GM23338 (cell line): ENCODE results near the gene RNF207. TPM values are rescaled to one million over a fixed set of nuclear protein-coding genes. Genes with fewer than 3 reads are reported as not detected.

Experiments used
- ATAC-seq: fragments of 200-7000 bp; cut with Tn5 transposase; 3 replicates; pipeline ENCODE4 v1.9.1; 2020
- DNase-seq: peaks from one replicate; pipeline ENCODE4 v3.0.0-alpha.2; 2015; ENCODE audit warnings: low spot score
- H2AFZ ChIP-seq: fragments of 200-600 bp; sonication (generic); 2 replicates; pipeline ENCODE4 v1.8.0; 2016; ENCODE audit warnings: antibody characterized with exemption, mild to moderate bottlenecking, moderate library complexity
- H3F3A ChIP-seq: fragments of 200-600 bp; sonication (generic); replicated peaks from 2 replicates; pipeline ENCODE4 v1.8.0; 2017; ENCODE audit warnings: antibody characterized with exemption, mixed run types, low read depth
- H3K27ac ChIP-seq: fragments of 200-600 bp; sonication (generic); 2 replicates; pipeline ENCODE4 v1.6.1; 2016; ENCODE audit warnings: low read depth
- H3K27me3 ChIP-seq: fragments of 200-600 bp; sonication (generic); 2 replicates; pipeline ENCODE4 v1.8.0; 2016; ENCODE audit warnings: mild to moderate bottlenecking, mixed run types, moderate library complexity; ENCODE audit not compliant: insufficient read depth
- H3K36me3 ChIP-seq: fragments of 200-600 bp; sonication (generic); 2 replicates; pipeline ENCODE4 v1.8.0; 2016; ENCODE audit warnings: mild to moderate bottlenecking; ENCODE audit not compliant: insufficient read depth
- H3K4me1 ChIP-seq: fragments of 200-600 bp; sonication (generic); 2 replicates; pipeline ENCODE4 v1.8.0; 2016; ENCODE audit warnings: mild to moderate bottlenecking, moderate library complexity; ENCODE audit not compliant: insufficient read depth
- H3K4me2 ChIP-seq: fragments of 200-600 bp; sonication (generic); 2 replicates; pipeline ENCODE4 v1.7.1; 2017; ENCODE audit warnings: mixed run types
- H3K4me3 ChIP-seq: fragments of 200-600 bp; sonication (generic); 2 replicates; pipeline ENCODE4 v1.6.1; 2016; ENCODE audit warnings: mixed run types
- H3K79me2 ChIP-seq: fragments of 200-600 bp; sonication (generic); replicated peaks from 2 replicates; pipeline ENCODE4 v1.8.0; 2017; ENCODE audit warnings: mild to moderate bottlenecking; ENCODE audit not compliant: insufficient read depth
- H3K9me2 ChIP-seq: fragments of 200-600 bp; sonication (generic); 2 replicates; pipeline ENCODE4 v1.8.0; 2017; ENCODE audit not compliant: insufficient read depth
- H4K20me1 ChIP-seq: fragments of 200-600 bp; sonication (generic); replicated peaks from 2 replicates; pipeline ENCODE4 v1.8.0; 2017; ENCODE audit warnings: mild to moderate bottlenecking; ENCODE audit not compliant: insufficient read depth
- H3K27ac Mint-ChIP-seq: 2 replicates; pipeline ENCODE4 v1.8.0; 2020; ENCODE audit warnings: inconsistent platforms, mild to moderate bottlenecking, moderate library complexity, mixed read lengths
- H3K27me3 Mint-ChIP-seq: 3 replicates; pipeline ENCODE4 v1.8.0; 2022; ENCODE audit warnings: low read depth, mild to moderate bottlenecking, moderate library complexity, mixed read lengths, inconsistent platforms; ENCODE audit not compliant: insufficient read depth, poor library complexity
- H3K36me3 Mint-ChIP-seq: 3 replicates; pipeline ENCODE4 v1.8.0; 2021; ENCODE audit warnings: low read depth, mild to moderate bottlenecking, inconsistent platforms, moderate library complexity, mixed read lengths
- H3K4me1 Mint-ChIP-seq: 3 replicates; pipeline ENCODE4 v1.8.0; 2020; ENCODE audit warnings: mild to moderate bottlenecking, inconsistent platforms, mixed read lengths
- H3K4me3 Mint-ChIP-seq: 3 replicates; pipeline ENCODE4 v1.8.0; 2021; ENCODE audit warnings: moderate library complexity, mild to moderate bottlenecking, inconsistent platforms, mixed read lengths
- H3K9me3 Mint-ChIP-seq: 3 replicates; pipeline ENCODE4 v1.8.0; 2020; ENCODE audit warnings: moderate library complexity, mild to moderate bottlenecking, inconsistent platforms, mixed read lengths
- EZH2 ChIP-seq: fragments of 200-600 bp; sonication (generic); IDR thresholded peaks from one replicate; pipeline ENCODE4 v1.8.0; 2017; ENCODE audit warnings: antibody characterized with exemption, mild to moderate bottlenecking, low read depth; ENCODE audit not compliant: unreplicated experiment
- EZH2phosphoT487 ChIP-seq: fragments of 200-600 bp; sonication (generic); IDR thresholded peaks from one replicate; pipeline ENCODE4 v1.8.1; 2018; ENCODE audit warnings: antibody characterized with exemption; ENCODE audit not compliant: unreplicated experiment
- JUNB ChIP-seq: IDR thresholded peaks from one replicate; pipeline ENCODE4 v1.6.1; 2016; ENCODE audit warnings: antibody characterized with exemption; ENCODE audit not compliant: unreplicated experiment
- POLR2AphosphoS5 ChIP-seq: IDR thresholded peaks from 2 replicates; pipeline ENCODE4 v1.6.1; 2016; ENCODE audit warnings: antibody characterized with exemption, low read depth
- REST ChIP-seq: IDR thresholded peaks from one replicate; pipeline ENCODE4 v1.6.1; 2018; ENCODE audit warnings: antibody characterized with exemption; ENCODE audit not compliant: unreplicated experiment
- STAT1 ChIP-seq: IDR thresholded peaks from one replicate; pipeline ENCODE4 v1.6.1; 2016; ENCODE audit warnings: antibody characterized with exemption; ENCODE audit not compliant: unreplicated experiment
- ZNF331 ChIP-seq: fragments of 250-450 bp; sonication (Bioruptor Pico); IDR thresholded peaks from 2 replicates; pipeline ENCODE4 v1.5.0; 2020; ENCODE audit warnings: low read depth, mild to moderate bottlenecking, moderate library complexity
- long read RNA-seq: library from polyadenylated mRNA; unstranded; transcript quantifications from one replicate; pipeline ENCODE4 v2.0.0, GENCODE V29; 2020; ENCODE audit not compliant: unreplicated experiment
- polyA plus RNA-seq: library from polyadenylated mRNA; unstranded; fragments of >200 nt; fragmentation: Nextera tagmentation; extraction: Ambion mirVana; gene quantifications from 2 replicates; pipeline ENCODE4 v1.2.1, GENCODE V29; 2016
- total RNA-seq: library from RNA; depleted of rRNA; stranded (reverse); fragments of >200 nt; shearing (Covaris generic); gene quantifications from 2 replicates; pipeline ENCODE4 v1.2.3, GENCODE V29; 2014; rRNA removed
- TF ChIP-seq, protein P1 (sequence below): fragments of 250-450 bp; sonication (Bioruptor Pico); IDR thresholded peaks from 2 replicates; pipeline ENCODE4 v1.5.0; 2020; ENCODE audit warnings: mild to moderate bottlenecking, moderate library complexity
- TF ChIP-seq, protein P2 (sequence below), 2 experiments: fragments of 200-600 bp in 1 of 2; sonication (generic) in 1 of 2; conservative IDR thresholded peaks; 2 replicates each; pipeline versions ENCODE4 v1.5.1 to v1.6.1; 2016 to 2017; ENCODE audit warnings: antibody characterized with exemption in 2 of 2, low read depth in 2 of 2, mild to moderate bottlenecking in 2 of 2, moderate library complexity in 1 of 2

The RNF207 gene
- total RNA-seq (1.5 and 2.9 TPM in 2 replicates), polyA plus RNA-seq (1.3 and 1.7 TPM in 2 replicates)
- long read RNA-seq, partial matches to known transcripts = 1 of 1 reads
- long read RNA-seq, other reads (novel, unspliced or antisense) = 0 of 1 reads

GRCh38 chr1:6205849-6206519 is at the start of gene RNF207:
RNF207 (plus strand) TSS chr1:6206119; CDS start chr1:6206536, 417 bp downstream.
- H3K4me1 Mint-ChIP-seq = peaks cover 21% of the 10 kb centered on the region
- H3K4me2 ChIP-seq = peak within 1 kb of the TSS; percentile 85
- H3K27ac ChIP-seq = no peak within 1 kb of the TSS
- DNase-seq = peak; percentile 91
- peak; percentile 65 for ATAC-seq
- peak; percentile 53 for TF ChIP-seq POLR2AphosphoS5
- TF ChIP-seq EZH2phosphoT487 = no peak
- peak; percentile 23 for TF ChIP-seq REST
- peaks cover 48% of the 10 kb centered on the region for H3K27me3 ChIP-seq
- peaks cover 29% of the 10 kb centered on the region for H3K4me1 ChIP-seq
- no peaks in the 10 kb centered on the region for H4K20me1 ChIP-seq
- no peaks in the 10 kb centered on the region for H3K9me2 ChIP-seq
- no peaks in the 10 kb centered on the region for H3K36me3 ChIP-seq
- no peaks in the 10 kb centered on the region for H3K36me3 Mint-ChIP-seq
- H3K4me3 Mint-ChIP-seq = peak within 1 kb of the TSS; percentile 63
- H3F3A ChIP-seq = peaks cover 10% of the 10 kb centered on the region; the same call in 1 of the 2 replicates
- peak within 1 kb of the TSS; percentile 70 for H3K4me3 ChIP-seq
- no peak within 1 kb of the TSS for H3K27ac Mint-ChIP-seq
- peaks cover 40% of the 10 kb centered on the region for H3K27me3 Mint-ChIP-seq
- no peaks in the 10 kb centered on the region; the same call in 2 of the 3 replicates for H3K9me3 Mint-ChIP-seq
- no peaks in the 10 kb centered on the region for H3K79me2 ChIP-seq
- peak within 1 kb of the TSS; percentile 89 for H2AFZ ChIP-seq

DNA sequence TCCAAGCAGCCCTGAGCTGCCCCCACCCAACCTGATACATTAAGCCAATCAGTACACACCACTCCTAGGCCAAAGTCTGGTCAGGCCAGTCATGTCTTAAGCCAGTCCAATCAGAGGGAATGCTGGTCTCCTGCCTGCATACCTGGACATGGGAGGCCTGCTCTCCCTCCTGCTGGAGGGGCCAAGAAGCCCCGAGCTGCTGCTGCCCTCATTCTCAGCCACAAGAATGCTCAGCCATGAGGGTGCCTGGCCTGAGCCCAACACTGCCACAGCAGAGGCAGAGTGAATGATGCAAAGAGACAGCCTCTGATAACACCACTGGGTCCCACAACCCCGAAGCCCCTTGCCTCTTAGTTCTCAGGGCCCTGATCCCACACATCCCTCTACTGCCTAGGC is 48.8 kb upstream of the RNF207 start:
- Histone ChIP-seq H3K4me3 (no peak overlapping the region), H3K9me2 (no peaks in the 10 kb centered on the region), H3K4me2 (no peak overlapping the region), H2AFZ (no peak overlapping the region), H3K27ac (no peak overlapping the region), H3K4me1 (peaks cover 3% of the 10 kb centered on the region; the same call in 1 of the 2 replicates), H4K20me1 (no peaks in the 10 kb centered on the region), H3F3A (peaks cover 6% of the 10 kb centered on the region; the same call in 1 of the 2 replicates), H3K36me3 (no peaks in the 10 kb centered on the region), H3K79me2 (no peaks in the 10 kb centered on the region), H3K27me3 (no peaks in the 10 kb centered on the region)
- peaks cover 17% of the 10 kb centered on the region for H3K4me1 Mint-ChIP-seq
- H3K9me3 Mint-ChIP-seq = no peaks in the 10 kb centered on the region
- no peak for ATAC-seq
- no peak overlapping the region for H3K27ac Mint-ChIP-seq
- H3K27me3 Mint-ChIP-seq = peaks cover 19% of the 10 kb centered on the region
- H3K4me3 Mint-ChIP-seq = no peak overlapping the region
- no peak for DNase-seq
- H3K36me3 Mint-ChIP-seq = no peaks in the 10 kb centered on the region
- TF ChIP-seq ZNF331 (CRISPR knock-in tag) (no peak), EZH2phosphoT487 (no peak), EZH2 (no peak), STAT1 (no peak), JUNB (no peak), POLR2AphosphoS5 (no peak)
- TF ChIP-seq, protein P1, sequence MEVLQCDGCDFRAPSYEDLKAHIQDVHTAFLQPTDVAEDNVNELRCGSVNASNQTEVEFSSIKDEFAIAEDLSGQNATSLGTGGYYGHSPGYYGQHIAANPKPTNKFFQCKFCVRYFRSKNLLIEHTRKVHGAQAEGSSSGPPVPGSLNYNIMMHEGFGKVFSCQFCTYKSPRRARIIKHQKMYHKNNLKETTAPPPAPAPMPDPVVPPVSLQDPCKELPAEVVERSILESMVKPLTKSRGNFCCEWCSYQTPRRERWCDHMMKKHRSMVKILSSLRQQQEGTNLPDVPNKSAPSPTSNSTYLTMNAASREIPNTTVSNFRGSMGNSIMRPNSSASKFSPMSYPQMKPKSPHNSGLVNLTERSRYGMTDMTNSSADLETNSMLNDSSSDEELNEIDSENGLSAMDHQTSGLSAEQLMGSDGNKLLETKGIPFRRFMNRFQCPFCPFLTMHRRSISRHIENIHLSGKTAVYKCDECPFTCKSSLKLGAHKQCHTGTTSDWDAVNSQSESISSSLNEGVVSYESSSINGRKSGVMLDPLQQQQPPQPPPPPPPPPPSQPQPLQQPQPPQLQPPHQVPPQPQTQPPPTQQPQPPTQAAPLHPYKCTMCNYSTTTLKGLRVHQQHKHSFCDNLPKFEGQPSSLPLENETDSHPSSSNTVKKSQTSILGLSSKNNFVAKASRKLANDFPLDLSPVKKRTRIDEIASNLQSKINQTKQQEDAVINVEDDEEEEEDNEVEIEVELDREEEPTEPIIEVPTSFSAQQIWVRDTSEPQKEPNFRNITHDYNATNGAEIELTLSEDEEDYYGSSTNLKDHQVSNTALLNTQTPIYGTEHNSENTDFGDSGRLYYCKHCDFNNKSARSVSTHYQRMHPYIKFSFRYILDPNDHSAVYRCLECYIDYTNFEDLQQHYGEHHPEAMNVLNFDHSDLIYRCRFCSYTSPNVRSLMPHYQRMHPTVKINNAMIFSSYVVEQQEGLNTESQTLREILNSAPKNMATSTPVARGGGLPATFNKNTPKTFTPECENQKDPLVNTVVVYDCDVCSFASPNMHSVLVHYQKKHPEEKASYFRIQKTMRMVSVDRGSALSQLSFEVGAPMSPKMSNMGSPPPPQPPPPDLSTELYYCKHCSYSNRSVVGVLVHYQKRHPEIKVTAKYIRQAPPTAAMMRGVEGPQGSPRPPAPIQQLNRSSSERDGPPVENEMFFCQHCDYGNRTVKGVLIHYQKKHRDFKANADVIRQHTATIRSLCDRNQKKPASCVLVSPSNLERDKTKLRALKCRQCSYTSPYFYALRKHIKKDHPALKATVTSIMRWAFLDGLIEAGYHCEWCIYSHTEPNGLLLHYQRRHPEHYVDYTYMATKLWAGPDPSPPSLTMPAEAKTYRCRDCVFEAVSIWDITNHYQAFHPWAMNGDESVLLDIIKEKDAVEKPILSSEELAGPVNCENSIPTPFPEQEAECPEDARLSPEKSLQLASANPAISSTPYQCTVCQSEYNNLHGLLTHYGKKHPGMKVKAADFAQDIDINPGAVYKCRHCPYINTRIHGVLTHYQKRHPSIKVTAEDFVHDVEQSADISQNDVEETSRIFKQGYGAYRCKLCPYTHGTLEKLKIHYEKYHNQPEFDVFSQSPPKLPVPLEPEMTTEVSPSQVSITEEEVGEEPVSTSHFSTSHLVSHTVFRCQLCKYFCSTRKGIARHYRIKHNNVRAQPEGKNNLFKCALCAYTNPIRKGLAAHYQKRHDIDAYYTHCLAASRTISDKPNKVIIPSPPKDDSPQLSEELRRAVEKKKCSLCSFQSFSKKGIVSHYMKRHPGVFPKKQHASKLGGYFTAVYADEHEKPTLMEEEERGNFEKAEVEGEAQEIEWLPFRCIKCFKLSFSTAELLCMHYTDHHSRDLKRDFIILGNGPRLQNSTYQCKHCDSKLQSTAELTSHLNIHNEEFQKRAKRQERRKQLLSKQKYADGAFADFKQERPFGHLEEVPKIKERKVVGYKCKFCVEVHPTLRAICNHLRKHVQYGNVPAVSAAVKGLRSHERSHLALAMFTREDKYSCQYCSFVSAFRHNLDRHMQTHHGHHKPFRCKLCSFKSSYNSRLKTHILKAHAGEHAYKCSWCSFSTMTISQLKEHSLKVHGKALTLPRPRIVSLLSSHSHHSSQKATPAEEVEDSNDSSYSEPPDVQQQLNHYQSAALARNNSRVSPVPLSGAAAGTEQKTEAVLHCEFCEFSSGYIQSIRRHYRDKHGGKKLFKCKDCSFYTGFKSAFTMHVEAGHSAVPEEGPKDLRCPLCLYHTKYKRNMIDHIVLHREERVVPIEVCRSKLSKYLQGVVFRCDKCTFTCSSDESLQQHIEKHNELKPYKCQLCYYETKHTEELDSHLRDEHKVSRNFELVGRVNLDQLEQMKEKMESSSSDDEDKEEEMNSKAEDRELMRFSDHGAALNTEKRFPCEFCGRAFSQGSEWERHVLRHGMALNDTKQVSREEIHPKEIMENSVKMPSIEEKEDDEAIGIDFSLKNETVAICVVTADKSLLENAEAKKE = no peak
- TF ChIP-seq, protein P2, sequence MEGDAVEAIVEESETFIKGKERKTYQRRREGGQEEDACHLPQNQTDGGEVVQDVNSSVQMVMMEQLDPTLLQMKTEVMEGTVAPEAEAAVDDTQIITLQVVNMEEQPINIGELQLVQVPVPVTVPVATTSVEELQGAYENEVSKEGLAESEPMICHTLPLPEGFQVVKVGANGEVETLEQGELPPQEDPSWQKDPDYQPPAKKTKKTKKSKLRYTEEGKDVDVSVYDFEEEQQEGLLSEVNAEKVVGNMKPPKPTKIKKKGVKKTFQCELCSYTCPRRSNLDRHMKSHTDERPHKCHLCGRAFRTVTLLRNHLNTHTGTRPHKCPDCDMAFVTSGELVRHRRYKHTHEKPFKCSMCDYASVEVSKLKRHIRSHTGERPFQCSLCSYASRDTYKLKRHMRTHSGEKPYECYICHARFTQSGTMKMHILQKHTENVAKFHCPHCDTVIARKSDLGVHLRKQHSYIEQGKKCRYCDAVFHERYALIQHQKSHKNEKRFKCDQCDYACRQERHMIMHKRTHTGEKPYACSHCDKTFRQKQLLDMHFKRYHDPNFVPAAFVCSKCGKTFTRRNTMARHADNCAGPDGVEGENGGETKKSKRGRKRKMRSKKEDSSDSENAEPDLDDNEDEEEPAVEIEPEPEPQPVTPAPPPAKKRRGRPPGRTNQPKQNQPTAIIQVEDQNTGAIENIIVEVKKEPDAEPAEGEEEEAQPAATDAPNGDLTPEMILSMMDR (conservative IDR thresholded peaks at IDR 0.05; ENCODE audit: low read depth in 2 of 2) = no peak
